Germinal center (tissue), 1 donor: ENCODE measurements around the gene STX10.

Experiments
- DNase-seq: peaks from one replicate; pipeline ENCODE4 v3.0.0; 2012; ENCODE audit warnings: mixed read lengths, low spot score

STX10 gene

GRCh38 chr19:13139633-13140311 is 10.4 kb downstream of the STX10 start:
- no peak for DNase-seq

DNA sequence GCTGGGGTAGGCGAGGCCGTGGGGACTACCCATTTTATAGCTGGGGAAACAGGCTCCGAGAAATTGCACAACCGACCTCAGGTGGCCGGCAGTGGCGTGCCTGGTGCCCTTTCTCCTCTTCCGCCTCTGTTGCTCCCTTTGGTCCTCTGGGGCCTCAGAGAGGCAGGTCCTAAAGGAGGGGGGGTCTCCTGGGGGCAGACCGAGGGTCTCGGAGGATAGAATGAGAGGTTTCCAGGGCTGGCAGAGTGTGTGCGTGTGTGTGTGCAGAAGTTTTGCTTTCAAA is 11.3 kb downstream of the STX10 start:
- no peak for DNase-seq

DNA sequence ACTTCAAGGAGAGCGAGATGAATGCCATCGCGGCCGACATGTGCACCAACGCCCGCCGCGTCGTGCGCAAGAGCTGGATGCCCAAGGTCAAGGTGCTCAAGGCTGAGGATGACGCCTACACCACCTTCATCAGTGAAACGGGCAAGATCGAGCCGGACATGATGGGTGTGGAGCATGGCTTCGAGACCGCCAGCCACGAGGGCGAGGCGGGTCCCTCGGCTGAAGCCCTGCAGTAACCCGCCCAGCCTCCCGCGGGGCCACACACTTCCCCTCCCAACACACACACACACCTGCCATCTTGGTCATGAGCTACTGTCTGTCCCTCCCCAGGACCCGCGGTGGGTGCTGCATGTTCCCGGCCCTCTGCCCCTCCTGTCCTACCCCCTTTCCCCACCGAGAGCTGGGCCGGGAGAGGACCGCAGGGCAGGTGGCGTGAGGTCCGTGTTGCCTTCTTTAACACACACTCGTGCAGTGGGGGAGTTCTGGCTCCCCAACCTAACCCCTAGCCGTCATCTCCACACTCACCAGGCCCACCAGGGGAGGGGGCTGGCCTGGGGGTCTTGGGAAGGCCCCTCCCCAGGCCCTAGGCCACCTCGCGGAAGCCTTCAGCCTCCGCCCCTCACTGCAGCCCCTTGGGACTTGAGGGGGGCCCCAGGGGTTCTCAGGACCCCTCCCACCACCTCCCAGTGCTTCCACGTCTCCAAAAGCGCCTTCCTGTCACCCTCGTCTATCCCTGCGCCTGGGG is 11.8 kb downstream of the STX10 start:
- no peak for DNase-seq

DNA sequence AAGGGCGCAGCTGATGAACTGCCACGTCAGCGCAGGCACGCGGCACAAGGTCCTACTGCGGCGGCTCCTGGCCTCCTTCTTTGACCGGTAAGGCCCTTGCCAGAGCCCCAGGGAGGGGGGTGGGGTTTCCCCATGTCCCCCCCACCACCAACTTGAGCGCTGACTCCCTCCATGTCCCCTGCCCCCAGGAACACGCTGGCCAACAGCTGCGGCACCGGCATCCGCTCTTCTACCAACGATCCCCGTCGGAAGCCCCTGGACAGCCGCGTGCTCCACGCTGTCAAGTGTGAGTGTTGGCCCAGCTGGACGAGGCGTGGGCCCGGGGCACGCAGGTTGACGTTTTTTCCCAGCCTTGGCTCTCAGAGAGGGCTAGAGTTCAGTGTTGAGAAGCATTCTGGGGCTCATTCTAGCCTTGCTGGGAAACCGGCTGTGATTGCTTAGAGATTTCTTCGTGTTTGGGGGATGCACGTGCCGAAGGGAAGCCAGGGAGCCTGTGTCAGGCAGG is 12.8 kb downstream of the STX10 start:
- DNase-seq = no peak

DNA sequence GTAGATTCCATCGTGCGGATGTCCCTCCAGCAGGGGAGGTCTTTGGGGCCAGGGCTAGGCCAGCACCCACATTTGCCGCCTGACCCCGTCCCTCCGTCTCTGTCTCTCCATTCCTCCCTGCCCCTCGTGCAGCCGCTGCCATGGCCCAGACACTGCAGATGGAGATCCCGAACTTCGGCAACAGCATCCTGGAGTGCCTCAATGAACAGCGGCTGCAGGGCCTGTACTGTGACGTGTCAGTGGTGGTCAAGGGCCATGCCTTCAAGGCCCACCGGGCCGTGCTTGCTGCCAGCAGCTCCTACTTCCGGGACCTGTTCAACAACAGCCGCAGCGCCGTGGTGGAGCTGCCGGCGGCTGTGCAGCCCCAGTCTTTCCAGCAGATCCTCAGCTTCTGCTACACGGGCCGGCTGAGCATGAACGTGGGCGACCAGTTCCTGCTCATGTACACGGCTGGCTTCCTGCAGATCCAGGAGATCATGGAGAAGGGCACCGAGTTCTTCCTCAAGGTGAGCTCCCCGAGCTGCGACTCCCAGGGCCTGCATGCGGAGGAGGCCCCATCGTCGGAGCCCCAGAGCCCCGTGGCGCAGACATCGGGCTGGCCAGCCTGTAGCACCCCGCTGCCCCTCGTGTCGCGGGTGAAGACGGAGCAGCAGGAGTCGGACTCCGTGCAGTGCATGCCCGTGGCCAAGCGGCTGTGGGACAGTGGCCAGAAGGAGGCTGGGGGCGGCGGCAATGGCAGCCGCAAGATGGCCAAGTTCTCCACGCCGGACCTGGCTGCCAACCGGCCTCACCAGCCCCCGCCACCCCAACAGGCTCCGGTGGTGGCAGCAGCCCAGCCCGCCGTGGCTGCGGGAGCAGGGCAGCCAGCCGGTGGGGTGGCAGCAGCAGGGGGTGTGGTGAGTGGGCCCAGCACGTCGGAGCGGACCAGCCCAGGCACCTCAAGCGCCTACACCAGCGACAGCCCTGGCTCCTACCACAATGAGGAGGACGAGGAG is 14.8 kb downstream of the STX10 start:
- DNase-seq = no peak

- no peak for DNase-seq
These were observed 15.5 kb downstream of the STX10 start for GRCh38 chr19:13134626-13135025.

DNA sequence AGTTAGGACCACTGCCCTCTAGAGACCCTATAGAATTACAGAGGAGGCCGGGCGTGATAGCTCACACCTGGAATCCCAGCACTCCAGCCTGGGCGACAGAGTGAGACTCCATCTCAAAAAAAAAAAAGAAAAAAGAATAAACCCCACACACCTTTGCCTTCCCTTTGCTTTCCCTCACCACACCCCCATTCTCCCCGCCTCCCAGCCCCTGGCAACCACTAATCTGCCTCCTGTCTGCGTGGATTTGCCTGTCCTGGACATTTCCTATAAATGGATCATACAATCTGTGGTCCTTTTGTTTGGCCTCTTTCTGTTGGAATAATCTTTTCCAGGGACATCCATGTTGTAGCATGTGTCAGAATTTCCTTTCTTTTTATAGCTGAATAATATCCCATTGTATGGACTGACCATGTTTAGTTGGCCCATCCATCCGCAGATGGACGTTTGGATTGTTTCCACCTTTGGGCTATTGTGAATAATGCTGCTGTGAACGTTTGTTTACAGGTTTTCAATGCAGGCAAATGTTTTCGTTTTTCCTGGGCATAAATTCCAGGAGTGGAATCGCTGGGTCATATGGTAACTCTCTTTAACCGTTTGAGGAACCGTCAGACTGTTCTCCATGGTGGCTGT is 16.8 kb downstream of the STX10 start:
- DNase-seq = no peak

- DNase-seq = no peak
These were observed 17.5 kb downstream of the STX10 start for GRCh38 chr19:13132471-13133180.

- DNase-seq = no peak
These were observed 19.2 kb downstream of the STX10 start for GRCh38 chr19:13130886-13131490.

- DNase-seq = no peak
These were observed 20.8 kb downstream of the STX10 start for GRCh38 chr19:13129384-13129783.

GRCh38 chr19:13128583-13128982 is 21.6 kb downstream of the STX10 start:
- no peak for DNase-seq

DNA sequence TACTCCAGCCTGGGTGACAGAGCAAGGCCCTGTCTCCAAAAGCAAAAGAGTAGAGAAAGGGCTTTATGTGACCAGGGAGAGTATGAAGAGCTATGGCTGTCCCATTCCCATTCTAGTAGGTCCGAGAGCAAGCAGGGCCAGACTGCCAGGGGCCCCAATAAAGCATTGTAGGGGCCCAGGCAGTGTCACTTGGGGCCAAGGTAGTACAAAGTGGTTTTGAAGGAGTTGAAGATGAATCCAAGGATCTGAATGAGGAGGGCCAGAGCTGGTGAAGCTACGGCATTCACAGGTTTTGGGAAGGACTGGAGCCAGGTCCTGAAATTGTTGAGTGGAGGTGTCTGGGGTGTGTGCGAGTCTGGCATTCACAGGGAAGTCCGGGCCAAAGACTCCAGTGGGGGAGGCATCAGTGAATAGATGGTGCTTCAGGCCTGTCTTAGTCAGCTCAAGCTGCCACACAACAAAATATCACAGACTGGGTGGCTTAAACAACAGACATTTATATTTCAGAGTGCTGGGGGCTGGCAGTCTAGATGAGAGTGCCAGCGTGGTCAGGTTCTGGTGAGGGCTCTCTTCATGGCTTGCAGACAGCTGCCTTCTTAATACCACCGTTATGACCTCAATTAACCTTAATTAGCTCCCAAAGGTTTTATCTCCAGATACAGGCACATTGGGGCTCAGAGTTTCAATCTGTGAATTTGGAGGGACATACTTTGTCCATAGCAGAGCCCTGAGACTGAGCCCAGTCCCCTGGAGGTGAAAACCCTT is 22.2 kb downstream of the STX10 start:
- DNase-seq = no peak

DNA sequence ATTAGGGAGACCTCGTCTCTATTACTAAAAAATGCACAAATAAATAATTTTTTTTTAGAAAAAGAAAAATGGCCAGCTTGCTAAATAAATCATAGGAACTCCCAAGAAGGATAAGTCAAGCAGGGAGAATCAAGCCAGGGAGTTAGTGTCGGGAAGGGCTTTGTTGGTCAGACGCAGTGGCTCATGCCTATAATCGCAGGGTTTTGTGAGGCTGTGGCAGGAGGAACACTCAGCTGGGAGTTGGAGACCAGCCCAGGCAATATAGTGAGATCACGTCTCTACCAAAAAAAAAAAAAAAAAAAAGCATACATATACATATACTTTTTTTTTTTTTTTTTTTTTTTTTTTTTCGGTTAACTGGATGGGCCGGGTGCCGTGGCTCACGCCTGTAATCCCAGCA is 23.1 kb downstream of the STX10 start:
- DNase-seq = no peak

- no peak for DNase-seq
These were observed 26.9 kb downstream of the STX10 start for GRCh38 chr19:13122980-13123957.

GRCh38 chr19:13122275-13122878 is 27.8 kb downstream of the STX10 start:
- no peak for DNase-seq

GRCh38 chr19:13121551-13122274 is 28.5 kb downstream of the STX10 start:
- DNase-seq = no peak

DNA sequence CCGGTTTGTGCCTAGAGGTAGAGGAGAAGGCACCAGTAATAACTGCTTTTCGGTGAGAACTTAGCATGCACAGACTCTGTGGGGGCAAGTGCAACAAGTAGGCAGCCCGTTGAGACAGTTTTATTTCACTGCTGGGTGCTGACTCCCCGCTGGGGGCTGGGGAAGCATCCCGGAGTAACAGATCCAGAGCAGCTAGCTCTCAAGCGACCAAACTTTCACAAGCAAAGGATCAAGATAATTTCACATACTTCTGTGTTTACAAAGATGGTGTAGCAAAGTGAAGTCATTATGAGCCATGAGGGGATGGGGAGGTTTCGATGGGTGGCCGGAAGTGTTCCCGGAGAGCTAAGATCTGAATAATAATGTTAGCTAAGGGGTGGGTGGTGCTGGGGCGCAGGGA is 29.4 kb downstream of the STX10 start:
- DNase-seq = no peak

DNA sequence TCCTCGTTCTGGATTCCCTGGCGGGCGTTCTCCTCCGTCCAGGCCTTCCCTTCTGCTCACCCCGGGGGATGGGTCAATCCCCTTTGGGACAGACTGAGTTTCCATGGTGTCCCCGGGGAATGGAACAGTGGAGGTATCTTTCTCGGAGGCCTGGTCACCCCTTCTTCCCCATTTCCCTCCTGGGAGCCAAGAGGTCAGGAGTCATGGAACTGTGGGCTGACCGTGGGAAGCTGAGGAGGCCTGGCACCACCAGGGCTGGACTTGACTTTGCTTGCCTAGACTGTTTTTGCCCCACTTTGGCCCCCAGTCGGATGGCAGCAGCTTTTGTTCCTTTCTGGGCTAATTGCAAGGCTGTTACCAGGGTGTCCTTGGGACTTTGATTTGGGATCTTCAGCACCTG is 30.1 kb downstream of the STX10 start:
- DNase-seq = no peak
